K562 (cell line): ENCODE data around the gene AGPAT1. TPM values are rescaled to one million over a fixed set of nuclear protein-coding genes. Genes with fewer than 3 reads are reported as not detected.

Experiments
- ASH1L ChIP-seq: fragments of 450-650 bp; IDR thresholded peaks from 2 replicates; pipeline ENCODE4 v1.6.1; 2018; ENCODE audit warnings: borderline replicate concordance, mild to moderate bottlenecking, low read depth; ENCODE audit not compliant: partially characterized antibody
- COPS2 ChIP-seq: fragments of 450-650 bp; conservative IDR thresholded peaks from 2 replicates; pipeline ENCODE4 v1.6.1; 2016; ENCODE audit warnings: mild to moderate bottlenecking, moderate library complexity
- ETV6 ChIP-seq, 3 experiments: fragments of 150-350 bp in 1 of 3; sonication (generic) in 1 of 3; formaldehyde crosslinking in 1 of 3; IDR thresholded peaks; 2 replicates each; pipeline versions ENCODE4 v1.6.1 to v1.8.0; 2014 to 2022; ENCODE audit warnings: borderline replicate concordance in 2 of 3, low read depth in 2 of 3, antibody characterized with exemption in 1 of 3, low read length in 1 of 3, mild to moderate bottlenecking in 1 of 3, missing genetic modification reagents in 1 of 3
- FOXA1 ChIP-seq: fragments of 450-650 bp; IDR thresholded peaks from 2 replicates; pipeline ENCODE4 v1.6.1; 2016; ENCODE audit warnings: mild to moderate bottlenecking, borderline replicate concordance
- FOXM1 ChIP-seq, 2 experiments: fragments of 450-650 bp in 1 of 2; sonication (generic) in 1 of 2; formaldehyde crosslinking in 1 of 2; IDR thresholded peaks; 2 replicates each; pipeline versions ENCODE4 v1.6.1 to v1.9.0; 2017 to 2022; ENCODE audit warnings: low read depth in 2 of 2, mild to moderate bottlenecking in 2 of 2, missing genetic modification reagents in 1 of 2, moderate library complexity in 1 of 2
- HSF4 ChIP-seq: fragments of 250-450 bp; sonication (Bioruptor Pico); IDR thresholded peaks from 2 replicates; pipeline ENCODE4 v2.1.2; 2022; ENCODE audit warnings: mild to moderate bottlenecking, moderate library complexity, borderline replicate concordance
- NR2C1 ChIP-seq, 2 experiments: fragments of 450-650 bp; IDR thresholded peaks; 2 replicates each; pipeline ENCODE4 v1.6.1; 2017; ENCODE audit warnings: mild to moderate bottlenecking in 2 of 2, antibody characterized with exemption in 1 of 2, inconsistent platforms in 1 of 2, missing compliant biosample characterization in 1 of 2, missing genetic modification characterization in 1 of 2
- SRSF3 ChIP-seq: fragments of 200-400 bp; formaldehyde crosslinking; IDR thresholded peaks from 2 replicates; pipeline ENCODE4 v1.6.1; 2016; ENCODE audit warnings: mild to moderate bottlenecking, low read length, moderate library complexity; ENCODE audit not compliant: insufficient read depth
- STAT5B ChIP-seq: fragments of 250-450 bp; sonication (Bioruptor Pico); IDR thresholded peaks from 2 replicates; pipeline ENCODE4 v1.8.0; 2021; ENCODE audit warnings: mild to moderate bottlenecking, inconsistent platforms
- TAF15 ChIP-seq: fragments of 200-400 bp; formaldehyde crosslinking; IDR thresholded peaks from 2 replicates; pipeline ENCODE4 v1.6.1; 2017; ENCODE audit warnings: mild to moderate bottlenecking, low read depth, low read length, moderate library complexity
- ZNF140 ChIP-seq: fragments of 250-450 bp; sonication (Bioruptor Pico); IDR thresholded peaks from 2 replicates; pipeline ENCODE4 v1.8.0; 2021; ENCODE audit warnings: moderate library complexity, mild to moderate bottlenecking, inconsistent platforms
- ZNF197 ChIP-seq: fragments of 200-800 bp; sonication (Bioruptor generic); IDR thresholded peaks from 2 replicates; pipeline ENCODE4 v1.6.1; 2016; ENCODE audit warnings: low read depth, missing genetic modification characterization, missing compliant biosample characterization
- ZNF79 ChIP-seq: fragments of 250-450 bp; sonication (Bioruptor Pico); IDR thresholded peaks from 2 replicates; pipeline ENCODE4 v1.4.0; 2020; ENCODE audit warnings: low read depth, mild to moderate bottlenecking, moderate library complexity
- ZNF830 ChIP-seq: fragments of 250-450 bp; sonication (Bioruptor Pico); IDR thresholded peaks from 2 replicates; pipeline ENCODE4 v1.5.0; 2021; ENCODE audit warnings: mild to moderate bottlenecking
- polyA plus RNA-seq, 8 experiments: library from polyadenylated mRNA; depleted of rRNA in 4 of 8; stranded (reverse) in 5 of 8; unstranded in 3 of 8; fragments of >200 nt; fragmentation: Nextera tagmentation in 2 of 8; fragmentation: Illumina TruSeq in 1 of 8; extraction: Ambion mirVana in 2 of 8; extraction: Trizol in 1 of 8; gene quantifications; 2 replicates each; pipeline versions ENCODE4 v1.2.1 to v1.2.3, GENCODE V29; 2011 to 2014; ENCODE audit warnings: inconsistent platforms in 1 of 8, missing spikeins in 1 of 8
- total RNA-seq, 7 experiments: library from RNA; depleted of rRNA in 6 of 7; stranded (reverse); fragments of >200 nt in 6 of 7; fragmentation: Illumina TruSeq in 2 of 7; extraction: Trizol in 2 of 7; gene quantifications; 2 replicates each; pipeline versions ENCODE4 v1.2.1 to v1.2.3, GENCODE V29; 2011 to 2021; ENCODE audit warnings: low replicate concordance in 1 of 7
- TF ChIP-seq, protein P1 (sequence below): fragments of 250-450 bp; sonication (Bioruptor Pico); IDR thresholded peaks from 2 replicates; pipeline ENCODE4 v1.5.0; 2022; ENCODE audit warnings: mild to moderate bottlenecking
- TF ChIP-seq, protein P2 (sequence below): fragments of 250-450 bp; sonication (Bioruptor Pico); IDR thresholded peaks from 2 replicates; pipeline ENCODE4 v1.8.0; 2021; ENCODE audit warnings: mild to moderate bottlenecking, moderate library complexity
- TF ChIP-seq, protein P3 (sequence below): fragments of 450-650 bp; formaldehyde crosslinking; IDR thresholded peaks from 2 replicates; pipeline ENCODE4 v1.4.0; 2020; ENCODE audit warnings: mild to moderate bottlenecking, moderate library complexity
- TF ChIP-seq, protein P4 (sequence below): fragments of 450-650 bp; IDR thresholded peaks from 2 replicates; pipeline ENCODE4 v1.6.1; 2016

AGPAT1 gene
- total and polyA plus RNA-seq, 9 of the 15 experiments (the other 6 are each of a cell fraction or from before 2014, with no cell fraction given), result 37.9 to 176 (median 69.4) TPM

DNA sequence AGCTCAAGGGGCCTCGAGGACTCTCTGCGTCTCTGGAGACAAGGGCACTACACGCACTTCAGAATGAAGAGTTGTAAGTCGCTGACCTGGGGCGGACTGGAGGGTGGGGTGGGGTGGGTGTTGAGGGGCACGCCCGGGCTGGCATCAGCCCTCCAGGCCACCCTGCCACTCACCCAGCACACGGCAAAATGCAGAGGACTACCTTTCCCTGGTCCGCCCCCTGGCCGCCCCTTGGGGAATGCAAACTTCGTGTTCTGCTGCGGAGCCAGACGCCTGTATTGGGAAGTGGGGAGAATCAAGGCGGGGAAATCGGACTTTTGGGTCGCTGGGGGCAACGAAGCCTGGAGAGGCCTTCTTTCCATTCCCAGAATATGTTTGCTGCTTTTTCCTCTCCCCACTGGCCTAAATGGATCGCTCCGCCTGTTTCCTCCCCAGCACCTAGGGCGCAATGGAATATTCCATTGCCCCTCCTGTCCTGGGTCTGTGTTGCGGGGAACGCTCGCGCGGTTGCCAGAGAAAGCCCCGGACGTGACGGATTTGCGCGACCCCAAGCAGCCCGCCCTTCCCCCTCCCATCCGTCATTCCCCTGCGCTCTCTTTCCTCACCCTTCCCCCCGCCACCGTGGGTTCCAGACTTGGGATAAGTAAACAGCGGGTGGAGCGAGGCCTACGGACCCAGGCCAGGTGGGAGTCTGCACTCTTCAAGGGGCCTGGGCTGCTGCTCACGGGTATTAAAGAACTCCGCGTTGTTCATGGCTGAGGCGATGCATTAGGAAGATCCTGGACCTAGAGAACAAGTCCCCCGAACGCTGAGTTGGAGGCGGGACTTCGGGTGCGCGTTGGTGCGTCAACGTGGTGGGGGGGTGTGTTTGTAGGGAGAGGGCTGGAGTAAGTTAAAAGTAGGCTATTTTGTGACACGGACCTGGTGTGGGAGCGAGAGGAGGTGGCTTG is 22.0 kb downstream of the AGPAT1 start, which contains the start of gene PPT2 (continued):
- TF ChIP-seq, protein P1, sequence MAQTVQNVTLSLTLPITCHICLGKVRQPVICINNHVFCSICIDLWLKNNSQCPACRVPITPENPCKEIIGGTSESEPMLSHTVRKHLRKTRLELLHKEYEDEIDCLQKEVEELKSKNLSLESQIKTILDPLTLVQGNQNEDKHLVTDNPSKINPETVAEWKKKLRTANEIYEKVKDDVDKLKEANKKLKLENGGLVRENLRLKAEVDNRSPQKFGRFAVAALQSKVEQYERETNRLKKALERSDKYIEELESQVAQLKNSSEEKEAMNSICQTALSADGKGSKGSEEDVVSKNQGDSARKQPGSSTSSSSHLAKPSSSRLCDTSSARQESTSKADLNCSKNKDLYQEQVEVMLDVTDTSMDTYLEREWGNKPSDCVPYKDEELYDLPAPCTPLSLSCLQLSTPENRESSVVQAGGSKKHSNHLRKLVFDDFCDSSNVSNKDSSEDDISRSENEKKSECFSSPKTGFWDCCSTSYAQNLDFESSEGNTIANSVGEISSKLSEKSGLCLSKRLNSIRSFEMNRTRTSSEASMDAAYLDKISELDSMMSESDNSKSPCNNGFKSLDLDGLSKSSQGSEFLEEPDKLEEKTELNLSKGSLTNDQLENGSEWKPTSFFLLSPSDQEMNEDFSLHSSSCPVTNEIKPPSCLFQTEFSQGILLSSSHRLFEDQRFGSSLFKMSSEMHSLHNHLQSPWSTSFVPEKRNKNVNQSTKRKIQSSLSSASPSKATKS (CRISPR knock-in tag), result no peak
- TF ChIP-seq ZNF830 (CRISPR knock-in tag), result no peak
- peak in 1 of 2 experiments; percentile 49; a peak in 1 of 4 replicates for TF ChIP-seq ETV6 (IDR thresholded peaks at IDR 0.05; ENCODE audit: borderline replicate concordance in 1 of 2, low read depth in 2 of 2, low read length in 1 of 2)
- TF ChIP-seq ETV6 (CRISPR knock-in tag; IDR thresholded peaks at IDR 0.05; ENCODE audit: borderline replicate concordance), result no peak
- TF ChIP-seq SRSF3, result no peak
- TF ChIP-seq FOXM1 (IDR thresholded peaks at IDR 0.05; ENCODE audit: low read depth), result no peak; the same call in 1 of the 2 replicates
- no peak for TF ChIP-seq FOXM1 (CRISPR knock-in tag; IDR thresholded peaks at IDR 0.05; ENCODE audit: low read depth)
- no peak for TF ChIP-seq ZNF197 (CRISPR knock-in tag)
- TF ChIP-seq FOXA1, result no peak
- TF ChIP-seq ZNF140 (CRISPR knock-in tag), result no peak
- no peak for TF ChIP-seq TAF15
- TF ChIP-seq HSF4 (CRISPR knock-in tag), result no peak
- peak; percentile 28; the same call in 1 of the 2 replicates for TF ChIP-seq ZNF79
- TF ChIP-seq STAT5B, result no peak
- TF ChIP-seq, protein P2, sequence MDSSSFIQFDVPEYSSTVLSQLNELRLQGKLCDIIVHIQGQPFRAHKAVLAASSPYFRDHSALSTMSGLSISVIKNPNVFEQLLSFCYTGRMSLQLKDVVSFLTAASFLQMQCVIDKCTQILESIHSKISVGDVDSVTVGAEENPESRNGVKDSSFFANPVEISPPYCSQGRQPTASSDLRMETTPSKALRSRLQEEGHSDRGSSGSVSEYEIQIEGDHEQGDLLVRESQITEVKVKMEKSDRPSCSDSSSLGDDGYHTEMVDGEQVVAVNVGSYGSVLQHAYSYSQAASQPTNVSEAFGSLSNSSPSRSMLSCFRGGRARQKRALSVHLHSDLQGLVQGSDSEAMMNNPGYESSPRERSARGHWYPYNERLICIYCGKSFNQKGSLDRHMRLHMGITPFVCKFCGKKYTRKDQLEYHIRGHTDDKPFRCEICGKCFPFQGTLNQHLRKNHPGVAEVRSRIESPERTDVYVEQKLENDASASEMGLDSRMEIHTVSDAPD (CRISPR knock-in tag), result no peak
- TF ChIP-seq, protein P3, sequence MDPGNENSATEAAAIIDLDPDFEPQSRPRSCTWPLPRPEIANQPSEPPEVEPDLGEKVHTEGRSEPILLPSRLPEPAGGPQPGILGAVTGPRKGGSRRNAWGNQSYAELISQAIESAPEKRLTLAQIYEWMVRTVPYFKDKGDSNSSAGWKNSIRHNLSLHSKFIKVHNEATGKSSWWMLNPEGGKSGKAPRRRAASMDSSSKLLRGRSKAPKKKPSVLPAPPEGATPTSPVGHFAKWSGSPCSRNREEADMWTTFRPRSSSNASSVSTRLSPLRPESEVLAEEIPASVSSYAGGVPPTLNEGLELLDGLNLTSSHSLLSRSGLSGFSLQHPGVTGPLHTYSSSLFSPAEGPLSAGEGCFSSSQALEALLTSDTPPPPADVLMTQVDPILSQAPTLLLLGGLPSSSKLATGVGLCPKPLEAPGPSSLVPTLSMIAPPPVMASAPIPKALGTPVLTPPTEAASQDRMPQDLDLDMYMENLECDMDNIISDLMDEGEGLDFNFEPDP (CRISPR knock-in tag), result no peak
- TF ChIP-seq NR2C1 (IDR thresholded peaks at IDR 0.05), result peak; percentile 69
- TF ChIP-seq NR2C1 (tag; IDR thresholded peaks at IDR 0.05), result peak; percentile 59
- TF ChIP-seq, protein P4, sequence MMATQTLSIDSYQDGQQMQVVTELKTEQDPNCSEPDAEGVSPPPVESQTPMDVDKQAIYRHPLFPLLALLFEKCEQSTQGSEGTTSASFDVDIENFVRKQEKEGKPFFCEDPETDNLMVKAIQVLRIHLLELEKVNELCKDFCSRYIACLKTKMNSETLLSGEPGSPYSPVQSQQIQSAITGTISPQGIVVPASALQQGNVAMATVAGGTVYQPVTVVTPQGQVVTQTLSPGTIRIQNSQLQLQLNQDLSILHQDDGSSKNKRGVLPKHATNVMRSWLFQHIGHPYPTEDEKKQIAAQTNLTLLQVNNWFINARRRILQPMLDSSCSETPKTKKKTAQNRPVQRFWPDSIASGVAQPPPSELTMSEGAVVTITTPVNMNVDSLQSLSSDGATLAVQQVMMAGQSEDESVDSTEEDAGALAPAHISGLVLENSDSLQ, result peak; percentile 54
- TF ChIP-seq COPS2, result no peak
- TF ChIP-seq ASH1L, result peak; percentile 71
